Measurements from ENCODE around the gene MAX. TPM values are rescaled to one million over a fixed set of nuclear protein-coding genes. Genes with fewer than 3 reads are reported as not detected.

MAX gene
- total and polyA plus RNA-seq, 9 of the 15 experiments (the other 6 are each of a cell fraction or from before 2014, with no cell fraction given) = 15.4 to 96.5 (median 51.6) TPM

- TF ChIP-seq, protein P1, sequence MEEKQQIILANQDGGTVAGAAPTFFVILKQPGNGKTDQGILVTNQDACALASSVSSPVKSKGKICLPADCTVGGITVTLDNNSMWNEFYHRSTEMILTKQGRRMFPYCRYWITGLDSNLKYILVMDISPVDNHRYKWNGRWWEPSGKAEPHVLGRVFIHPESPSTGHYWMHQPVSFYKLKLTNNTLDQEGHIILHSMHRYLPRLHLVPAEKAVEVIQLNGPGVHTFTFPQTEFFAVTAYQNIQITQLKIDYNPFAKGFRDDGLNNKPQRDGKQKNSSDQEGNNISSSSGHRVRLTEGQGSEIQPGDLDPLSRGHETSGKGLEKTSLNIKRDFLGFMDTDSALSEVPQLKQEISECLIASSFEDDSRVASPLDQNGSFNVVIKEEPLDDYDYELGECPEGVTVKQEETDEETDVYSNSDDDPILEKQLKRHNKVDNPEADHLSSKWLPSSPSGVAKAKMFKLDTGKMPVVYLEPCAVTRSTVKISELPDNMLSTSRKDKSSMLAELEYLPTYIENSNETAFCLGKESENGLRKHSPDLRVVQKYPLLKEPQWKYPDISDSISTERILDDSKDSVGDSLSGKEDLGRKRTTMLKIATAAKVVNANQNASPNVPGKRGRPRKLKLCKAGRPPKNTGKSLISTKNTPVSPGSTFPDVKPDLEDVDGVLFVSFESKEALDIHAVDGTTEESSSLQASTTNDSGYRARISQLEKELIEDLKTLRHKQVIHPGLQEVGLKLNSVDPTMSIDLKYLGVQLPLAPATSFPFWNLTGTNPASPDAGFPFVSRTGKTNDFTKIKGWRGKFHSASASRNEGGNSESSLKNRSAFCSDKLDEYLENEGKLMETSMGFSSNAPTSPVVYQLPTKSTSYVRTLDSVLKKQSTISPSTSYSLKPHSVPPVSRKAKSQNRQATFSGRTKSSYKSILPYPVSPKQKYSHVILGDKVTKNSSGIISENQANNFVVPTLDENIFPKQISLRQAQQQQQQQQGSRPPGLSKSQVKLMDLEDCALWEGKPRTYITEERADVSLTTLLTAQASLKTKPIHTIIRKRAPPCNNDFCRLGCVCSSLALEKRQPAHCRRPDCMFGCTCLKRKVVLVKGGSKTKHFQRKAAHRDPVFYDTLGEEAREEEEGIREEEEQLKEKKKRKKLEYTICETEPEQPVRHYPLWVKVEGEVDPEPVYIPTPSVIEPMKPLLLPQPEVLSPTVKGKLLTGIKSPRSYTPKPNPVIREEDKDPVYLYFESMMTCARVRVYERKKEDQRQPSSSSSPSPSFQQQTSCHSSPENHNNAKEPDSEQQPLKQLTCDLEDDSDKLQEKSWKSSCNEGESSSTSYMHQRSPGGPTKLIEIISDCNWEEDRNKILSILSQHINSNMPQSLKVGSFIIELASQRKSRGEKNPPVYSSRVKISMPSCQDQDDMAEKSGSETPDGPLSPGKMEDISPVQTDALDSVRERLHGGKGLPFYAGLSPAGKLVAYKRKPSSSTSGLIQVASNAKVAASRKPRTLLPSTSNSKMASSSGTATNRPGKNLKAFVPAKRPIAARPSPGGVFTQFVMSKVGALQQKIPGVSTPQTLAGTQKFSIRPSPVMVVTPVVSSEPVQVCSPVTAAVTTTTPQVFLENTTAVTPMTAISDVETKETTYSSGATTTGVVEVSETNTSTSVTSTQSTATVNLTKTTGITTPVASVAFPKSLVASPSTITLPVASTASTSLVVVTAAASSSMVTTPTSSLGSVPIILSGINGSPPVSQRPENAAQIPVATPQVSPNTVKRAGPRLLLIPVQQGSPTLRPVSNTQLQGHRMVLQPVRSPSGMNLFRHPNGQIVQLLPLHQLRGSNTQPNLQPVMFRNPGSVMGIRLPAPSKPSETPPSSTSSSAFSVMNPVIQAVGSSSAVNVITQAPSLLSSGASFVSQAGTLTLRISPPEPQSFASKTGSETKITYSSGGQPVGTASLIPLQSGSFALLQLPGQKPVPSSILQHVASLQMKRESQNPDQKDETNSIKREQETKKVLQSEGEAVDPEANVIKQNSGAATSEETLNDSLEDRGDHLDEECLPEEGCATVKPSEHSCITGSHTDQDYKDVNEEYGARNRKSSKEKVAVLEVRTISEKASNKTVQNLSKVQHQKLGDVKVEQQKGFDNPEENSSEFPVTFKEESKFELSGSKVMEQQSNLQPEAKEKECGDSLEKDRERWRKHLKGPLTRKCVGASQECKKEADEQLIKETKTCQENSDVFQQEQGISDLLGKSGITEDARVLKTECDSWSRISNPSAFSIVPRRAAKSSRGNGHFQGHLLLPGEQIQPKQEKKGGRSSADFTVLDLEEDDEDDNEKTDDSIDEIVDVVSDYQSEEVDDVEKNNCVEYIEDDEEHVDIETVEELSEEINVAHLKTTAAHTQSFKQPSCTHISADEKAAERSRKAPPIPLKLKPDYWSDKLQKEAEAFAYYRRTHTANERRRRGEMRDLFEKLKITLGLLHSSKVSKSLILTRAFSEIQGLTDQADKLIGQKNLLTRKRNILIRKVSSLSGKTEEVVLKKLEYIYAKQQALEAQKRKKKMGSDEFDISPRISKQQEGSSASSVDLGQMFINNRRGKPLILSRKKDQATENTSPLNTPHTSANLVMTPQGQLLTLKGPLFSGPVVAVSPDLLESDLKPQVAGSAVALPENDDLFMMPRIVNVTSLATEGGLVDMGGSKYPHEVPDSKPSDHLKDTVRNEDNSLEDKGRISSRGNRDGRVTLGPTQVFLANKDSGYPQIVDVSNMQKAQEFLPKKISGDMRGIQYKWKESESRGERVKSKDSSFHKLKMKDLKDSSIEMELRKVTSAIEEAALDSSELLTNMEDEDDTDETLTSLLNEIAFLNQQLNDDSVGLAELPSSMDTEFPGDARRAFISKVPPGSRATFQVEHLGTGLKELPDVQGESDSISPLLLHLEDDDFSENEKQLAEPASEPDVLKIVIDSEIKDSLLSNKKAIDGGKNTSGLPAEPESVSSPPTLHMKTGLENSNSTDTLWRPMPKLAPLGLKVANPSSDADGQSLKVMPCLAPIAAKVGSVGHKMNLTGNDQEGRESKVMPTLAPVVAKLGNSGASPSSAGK (IDR thresholded peaks at IDR 0.05) = no peak
- TF ChIP-seq, protein P2, sequence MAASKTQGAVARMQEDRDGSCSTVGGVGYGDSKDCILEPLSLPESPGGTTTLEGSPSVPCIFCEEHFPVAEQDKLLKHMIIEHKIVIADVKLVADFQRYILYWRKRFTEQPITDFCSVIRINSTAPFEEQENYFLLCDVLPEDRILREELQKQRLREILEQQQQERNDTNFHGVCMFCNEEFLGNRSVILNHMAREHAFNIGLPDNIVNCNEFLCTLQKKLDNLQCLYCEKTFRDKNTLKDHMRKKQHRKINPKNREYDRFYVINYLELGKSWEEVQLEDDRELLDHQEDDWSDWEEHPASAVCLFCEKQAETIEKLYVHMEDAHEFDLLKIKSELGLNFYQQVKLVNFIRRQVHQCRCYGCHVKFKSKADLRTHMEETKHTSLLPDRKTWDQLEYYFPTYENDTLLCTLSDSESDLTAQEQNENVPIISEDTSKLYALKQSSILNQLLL (CRISPR knock-in tag; IDR thresholded peaks at IDR 0.05; ENCODE audit: borderline replicate concordance) = no peak
- TF ChIP-seq ZNF766 (CRISPR knock-in tag; conservative IDR thresholded peaks at IDR 0.05) (peak; percentile 7; the same call in 1 of the 2 replicates), ELK3 (CRISPR knock-in tag; IDR thresholded peaks at IDR 0.05) (no peak), ZBTB7A (IDR thresholded peaks at IDR 0.05; ENCODE audit: borderline replicate concordance, control insufficient read depth, low read depth, low read length) (peak; percentile 76), TAL1 (IDR thresholded peaks at IDR 0.05) (no peak), POLR3G (IDR thresholded peaks at IDR 0.05; ENCODE audit: extremely low read depth, insufficient read length, insufficient replicate concordance) (no peak), ETV1 (tag; conservative IDR thresholded peaks at IDR 0.05; ENCODE audit: low read depth) (no peak), CSDE1 (IDR thresholded peaks at IDR 0.05) (no peak), ZNF592 (IDR thresholded peaks at IDR 0.05) (peak; percentile 6; the same call in 1 of the 2 replicates)
Measured at GRCh38 chr14:65042296-65042695, 60.0 kb downstream of the MAX start (continued).

Measured in K562 (cell line).